Stimulated activated naive CD8-positive, alpha-beta T cell treated with anti-CD3 and anti-CD28 coated beads, Interleukin-15, amount 100 ng/mL, for 72 hours (primary cell): ENCODE measurements around the gene TPSAB1.

ENCODE experiments used
- ATAC-seq: fragments of 150-1000 bp; cut with Tn5 transposase; 2 replicates; pipeline ENCODE4 v1.10.0; 2021; ENCODE audit warnings: mild to moderate bottlenecking, moderate library complexity
- DNase-seq, 2 donors: peaks; one replicate each; pipeline ENCODE4 v3.0.0; 2021 to 2022
- H3K27ac Mint-ChIP-seq, 2 donors: one replicate each; pipeline ENCODE4 v1.8.0; 2022; ENCODE audit warnings: mild to moderate bottlenecking in 2 of 2, mixed read lengths in 2 of 2, moderate library complexity in 2 of 2
- H3K27me3 Mint-ChIP-seq: one replicate; pipeline ENCODE4 v1.8.0; 2022; ENCODE audit warnings: mixed read lengths
- H3K4me1 Mint-ChIP-seq: one replicate; pipeline ENCODE4 v1.8.0; 2022; ENCODE audit warnings: mild to moderate bottlenecking, mixed read lengths
- H3K4me3 Mint-ChIP-seq, 2 donors: one replicate each; pipeline ENCODE4 v1.8.0; 2022; ENCODE audit warnings: mild to moderate bottlenecking in 2 of 2, mixed read lengths in 2 of 2, moderate library complexity in 1 of 2
- H3K9me3 Mint-ChIP-seq, 2 donors: one replicate each; pipeline ENCODE4 v1.8.0; 2022; ENCODE audit warnings: mixed read lengths in 2 of 2

TPSAB1 gene

GRCh38 chr16:1202274-1202673 lies 38.2 kb upstream of the TPSAB1 start:
- Mint-ChIP-seq H3K9me3 (peaks cover 0 to 5% of the 10 kb centered on the region in 2 donors), H3K4me1 (peaks cover 3% of the 10 kb centered on the region), H3K4me3 (no peak overlapping the region), H3K27me3 (no peaks in the 10 kb centered on the region), H3K27ac (no peak overlapping the region)
- DNase-seq, result no peak
- no peak for ATAC-seq

DNA sequence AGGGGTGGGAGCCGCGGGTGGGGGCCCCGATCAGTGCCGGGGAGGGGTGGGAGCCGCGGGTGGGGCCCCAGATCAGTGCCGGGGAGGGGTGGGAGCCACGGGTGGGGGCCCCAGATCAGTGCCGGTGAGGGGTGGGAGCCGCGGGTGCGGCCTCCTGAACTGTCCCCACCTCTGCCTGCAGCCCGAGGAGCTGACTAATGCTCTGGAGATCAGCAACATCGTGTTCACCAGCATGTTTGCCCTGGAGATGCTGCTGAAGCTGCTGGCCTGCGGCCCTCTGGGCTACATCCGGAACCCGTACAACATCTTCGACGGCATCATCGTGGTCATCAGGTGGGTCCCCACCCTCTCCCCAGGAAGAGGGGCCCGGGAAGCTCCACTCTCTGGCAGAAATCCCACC lies 35.6 kb upstream of the TPSAB1 start:
- no peaks in the 10 kb centered on the region for H3K27me3 Mint-ChIP-seq
- H3K4me3 Mint-ChIP-seq, result no peak overlapping the region
- H3K4me1 Mint-ChIP-seq, result peaks cover 7% of the 10 kb centered on the region
- DNase-seq (no peak), ATAC-seq (no peak)
- no peak overlapping the region for H3K27ac Mint-ChIP-seq
- H3K9me3 Mint-ChIP-seq, result peaks cover 0 to under 1% of the 10 kb centered on the region in 2 donors

- H3K9me3 Mint-ChIP-seq, result no peaks in the 10 kb centered on the region
- peaks cover 7% of the 10 kb centered on the region for H3K4me1 Mint-ChIP-seq
- DNase-seq, result no peak
- no peak for ATAC-seq
- no peaks in the 10 kb centered on the region for H3K27me3 Mint-ChIP-seq
- no peak overlapping the region for H3K27ac Mint-ChIP-seq
- no peak overlapping the region for H3K4me3 Mint-ChIP-seq
Measured at GRCh38 chr16:1206326-1206725, 34.2 kb upstream of the TPSAB1 start.

DNA sequence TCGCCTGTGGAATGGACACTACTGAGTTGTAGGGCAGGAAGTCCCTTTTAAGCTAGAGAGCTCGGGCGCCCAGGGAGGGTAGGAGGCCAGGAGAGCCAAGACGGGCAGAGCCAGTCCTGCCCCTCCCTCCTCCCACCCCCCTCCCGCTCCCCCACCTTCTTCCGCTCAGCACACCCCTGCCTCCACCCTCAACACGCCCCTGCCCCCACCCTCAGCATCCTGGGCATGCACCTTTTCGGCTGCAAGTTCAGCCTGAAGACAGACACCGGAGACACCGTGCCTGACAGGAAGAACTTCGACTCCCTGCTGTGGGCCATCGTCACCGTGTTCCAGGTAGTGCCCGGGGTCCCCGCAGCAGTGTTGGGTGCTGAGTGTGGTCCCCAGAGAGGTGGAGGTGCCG lies 33.7 kb upstream of the TPSAB1 start:
- Mint-ChIP-seq H3K27ac (no peak overlapping the region), H3K9me3 (no peaks in the 10 kb centered on the region), H3K4me1 (peaks cover 7% of the 10 kb centered on the region), H3K4me3 (peak overlapping the region in 1 of 2 donors; percentile 22), H3K27me3 (no peaks in the 10 kb centered on the region)
- DNase-seq (no peak), ATAC-seq (no peak)

DNA sequence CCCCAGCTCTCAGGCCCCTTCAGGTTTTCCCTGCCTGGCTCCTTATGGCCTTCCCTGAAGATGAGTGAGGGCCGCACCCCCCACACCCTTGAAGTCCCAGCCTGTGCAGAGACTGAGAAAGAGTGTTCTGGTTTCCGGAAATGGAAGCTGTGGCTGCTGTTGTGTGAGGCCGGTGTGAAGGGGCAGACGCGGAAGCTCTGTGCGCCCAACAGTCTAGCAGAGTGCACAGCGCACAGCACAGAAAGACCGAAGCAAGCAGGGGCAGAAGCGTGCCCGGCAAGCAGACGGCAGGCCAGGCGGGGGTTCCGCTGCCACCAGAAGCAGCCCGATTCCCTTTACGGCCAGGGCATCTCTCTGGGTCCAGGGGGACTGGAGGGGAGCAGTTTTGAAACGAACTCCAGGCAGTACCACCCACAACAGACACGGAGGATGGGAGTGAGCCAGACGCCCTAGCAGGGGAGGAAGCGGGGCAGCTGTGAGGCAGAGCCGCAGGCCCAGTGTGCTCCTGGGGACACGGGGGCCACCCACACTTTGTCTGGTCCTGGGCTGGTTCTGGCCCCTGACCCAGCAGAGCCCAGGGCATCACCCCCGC lies 32.2 kb upstream of the TPSAB1 start:
- H3K27ac Mint-ChIP-seq, result peak overlapping the region; percentile 13 to 89
- H3K4me1 Mint-ChIP-seq, result peaks cover 7% of the 10 kb centered on the region
- H3K27me3 Mint-ChIP-seq, result no peaks in the 10 kb centered on the region
- H3K4me3 Mint-ChIP-seq, result peak overlapping the region; percentile 60 to 71
- no peaks in the 10 kb centered on the region for H3K9me3 Mint-ChIP-seq
- DNase-seq, result no peak
- ATAC-seq, result peak; percentile 53

DNA sequence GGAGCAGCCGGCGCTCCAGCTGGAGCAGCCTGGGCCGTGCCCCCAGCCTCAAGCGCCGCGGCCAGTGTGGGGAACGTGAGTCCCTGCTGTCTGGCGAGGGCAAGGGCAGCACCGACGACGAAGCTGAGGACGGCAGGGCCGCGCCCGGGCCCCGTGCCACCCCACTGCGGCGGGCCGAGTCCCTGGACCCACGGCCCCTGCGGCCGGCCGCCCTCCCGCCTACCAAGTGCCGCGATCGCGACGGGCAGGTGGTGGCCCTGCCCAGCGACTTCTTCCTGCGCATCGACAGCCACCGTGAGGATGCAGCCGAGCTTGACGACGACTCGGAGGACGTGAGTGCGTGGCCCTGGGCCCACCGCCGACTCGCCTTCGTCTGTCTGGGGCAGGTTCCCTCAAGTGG lies 31.4 kb upstream of the TPSAB1 start:
- no peak for ATAC-seq
- Mint-ChIP-seq H3K27ac (no peak overlapping the region), H3K9me3 (no peaks in the 10 kb centered on the region), H3K4me1 (peaks cover 7% of the 10 kb centered on the region), H3K4me3 (no peak overlapping the region), H3K27me3 (no peaks in the 10 kb centered on the region)
- no peak for DNase-seq

GRCh38 chr16:1210461-1210860 lies 30.0 kb upstream of the TPSAB1 start:
- no peaks in the 10 kb centered on the region for H3K27me3 Mint-ChIP-seq
- no peak overlapping the region for H3K27ac Mint-ChIP-seq
- no peaks in the 10 kb centered on the region for H3K9me3 Mint-ChIP-seq
- ATAC-seq (no peak), DNase-seq (no peak)
- H3K4me3 Mint-ChIP-seq, result no peak overlapping the region
- peaks cover 7% of the 10 kb centered on the region for H3K4me1 Mint-ChIP-seq

DNA sequence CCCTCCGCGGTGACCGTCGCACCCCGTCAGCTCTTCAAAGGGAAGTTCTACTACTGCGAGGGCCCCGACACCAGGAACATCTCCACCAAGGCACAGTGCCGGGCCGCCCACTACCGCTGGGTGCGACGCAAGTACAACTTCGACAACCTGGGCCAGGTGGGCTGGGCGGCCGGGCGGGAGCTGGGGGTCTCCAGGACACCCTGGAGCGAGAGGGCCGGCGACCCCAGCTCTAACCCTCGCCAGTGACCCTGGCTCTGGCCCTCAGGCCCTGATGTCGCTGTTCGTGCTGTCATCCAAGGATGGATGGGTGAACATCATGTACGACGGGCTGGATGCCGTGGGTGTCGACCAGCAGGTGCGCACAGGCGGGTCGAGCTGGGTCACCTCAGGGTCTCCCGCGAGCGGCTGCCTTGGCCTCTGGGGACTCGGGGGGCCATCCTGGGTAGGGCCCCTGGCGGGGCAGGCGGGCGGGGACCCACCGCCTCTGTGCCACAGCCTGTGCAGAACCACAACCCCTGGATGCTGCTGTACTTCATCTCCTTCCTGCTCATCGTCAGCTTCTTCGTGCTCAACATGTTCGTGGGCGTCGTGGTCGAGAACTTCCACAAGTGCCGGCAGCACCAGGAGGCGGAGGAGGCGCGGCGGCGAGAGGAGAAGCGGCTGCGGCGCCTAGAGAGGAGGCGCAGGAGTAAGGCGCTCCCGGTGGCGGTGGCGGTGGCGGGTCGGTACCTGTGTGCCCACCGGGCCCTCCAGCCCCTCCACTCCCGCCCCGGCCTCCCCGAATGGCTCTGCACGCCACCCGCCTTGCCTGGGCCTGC lies 28.8 kb upstream of the TPSAB1 start:
- ATAC-seq (peak; percentile 7), DNase-seq (no peak)
- H3K4me1 Mint-ChIP-seq, result peaks cover 7% of the 10 kb centered on the region
- no peak overlapping the region for H3K4me3 Mint-ChIP-seq
- H3K27ac Mint-ChIP-seq, result no peak overlapping the region
- H3K27me3 Mint-ChIP-seq, result no peaks in the 10 kb centered on the region
- H3K9me3 Mint-ChIP-seq, result no peaks in the 10 kb centered on the region

DNA sequence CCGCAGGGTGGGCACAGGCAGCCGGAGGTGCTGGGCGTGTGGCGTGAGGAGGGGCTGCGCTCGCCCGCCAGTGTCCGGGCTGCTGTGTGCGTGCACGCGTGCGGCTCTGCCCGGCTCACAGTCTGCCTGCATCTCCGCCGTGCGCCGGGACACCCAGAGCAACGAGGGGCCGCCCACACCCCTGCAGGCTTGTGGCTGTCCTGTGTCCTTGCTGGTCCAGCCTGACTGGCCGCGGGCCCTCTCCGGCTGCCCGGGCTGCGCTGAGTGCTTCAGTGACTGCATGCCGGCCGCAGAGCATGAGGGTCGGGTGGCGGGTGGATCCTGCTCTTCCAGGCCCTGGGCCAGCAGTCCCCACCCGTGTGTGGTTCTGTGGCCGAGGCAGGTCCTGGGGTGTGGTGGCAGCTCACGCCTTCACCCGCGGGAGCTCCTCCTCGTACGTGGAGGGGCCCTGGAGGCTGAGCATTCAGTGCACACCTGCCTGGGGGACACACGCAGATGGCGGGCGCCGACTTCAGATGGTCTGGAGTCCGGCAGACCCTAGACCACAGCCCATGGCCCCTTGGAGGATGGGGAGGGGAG lies 27.8 kb upstream of the TPSAB1 start:
- Mint-ChIP-seq H3K4me1 (peaks cover 7% of the 10 kb centered on the region), H3K27ac (no peak overlapping the region), H3K4me3 (no peak overlapping the region), H3K27me3 (no peaks in the 10 kb centered on the region), H3K9me3 (no peaks in the 10 kb centered on the region)
- ATAC-seq (no peak), DNase-seq (no peak)

DNA sequence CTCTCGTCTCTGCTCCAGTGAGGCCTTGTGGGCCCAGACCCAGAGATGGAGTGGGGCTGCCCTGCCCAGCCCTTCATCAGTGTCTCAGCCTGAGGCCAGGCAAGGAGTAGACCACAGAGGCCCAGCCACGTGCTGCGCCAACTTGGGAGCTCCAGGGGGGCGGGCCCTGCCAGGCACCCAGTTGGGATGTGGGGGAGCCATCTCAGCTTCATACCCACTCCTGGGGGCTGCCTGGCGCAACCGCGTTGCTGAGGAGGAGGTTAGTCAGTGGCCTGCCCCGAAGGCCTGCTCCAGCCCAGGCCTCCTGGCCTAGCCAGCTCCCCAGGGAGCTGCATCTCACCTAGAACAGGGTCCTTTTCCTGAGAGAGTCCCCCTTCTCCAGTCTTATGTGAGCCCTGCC lies 27.3 kb upstream of the TPSAB1 start:
- Mint-ChIP-seq H3K4me1 (peaks cover 3% of the 10 kb centered on the region), H3K4me3 (no peak overlapping the region), H3K9me3 (no peaks in the 10 kb centered on the region), H3K27me3 (no peaks in the 10 kb centered on the region), H3K27ac (peak overlapping the region in 1 of 2 donors; percentile 48)
- DNase-seq, result no peak
- no peak for ATAC-seq

DNA sequence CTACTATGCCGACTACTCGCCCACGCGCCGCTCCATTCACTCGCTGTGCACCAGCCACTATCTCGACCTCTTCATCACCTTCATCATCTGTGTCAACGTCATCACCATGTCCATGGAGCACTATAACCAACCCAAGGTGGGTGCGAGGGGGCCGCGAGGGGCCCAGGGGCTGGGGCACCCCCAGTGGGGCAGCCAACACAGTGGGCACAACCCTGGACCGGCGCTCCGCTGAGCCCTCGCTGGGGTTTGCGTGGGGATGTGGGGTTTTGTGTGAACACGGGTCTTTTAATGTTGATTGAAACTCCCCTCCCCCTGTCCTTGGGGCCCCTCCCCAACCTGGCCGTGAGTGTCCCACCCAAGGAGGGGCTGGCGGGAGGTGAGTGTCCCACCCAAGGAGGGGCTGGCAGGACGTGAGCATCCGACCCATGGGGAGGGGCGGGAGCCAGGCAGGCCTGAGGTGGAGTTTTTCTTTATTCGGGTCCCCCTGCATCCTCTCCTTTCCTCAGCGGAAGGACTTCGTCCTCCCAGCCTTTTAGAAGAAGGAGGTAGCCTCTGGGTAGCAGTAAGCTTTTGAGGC lies 26.6 kb upstream of the TPSAB1 start:
- H3K27ac Mint-ChIP-seq, result peak overlapping the region in 1 of 2 donors; percentile 48
- no peaks in the 10 kb centered on the region for H3K27me3 Mint-ChIP-seq
- H3K9me3 Mint-ChIP-seq, result no peaks in the 10 kb centered on the region
- ATAC-seq (no peak), DNase-seq (no peak)
- H3K4me1 Mint-ChIP-seq, result no peaks in the 10 kb centered on the region
- no peak overlapping the region for H3K4me3 Mint-ChIP-seq

- H3K4me3 Mint-ChIP-seq, result no peak overlapping the region
- no peaks in the 10 kb centered on the region for H3K9me3 Mint-ChIP-seq
- no peaks in the 10 kb centered on the region for H3K4me1 Mint-ChIP-seq
- ATAC-seq (no peak), DNase-seq (no peak)
- no peaks in the 10 kb centered on the region for H3K27me3 Mint-ChIP-seq
- H3K27ac Mint-ChIP-seq, result peak overlapping the region in 1 of 2 donors; percentile 68
Measured at GRCh38 chr16:1214719-1215118, 25.8 kb upstream of the TPSAB1 start.

GRCh38 chr16:1215574-1216295 lies 24.8 kb upstream of the TPSAB1 start:
- no peak for ATAC-seq
- H3K4me3 Mint-ChIP-seq, result no peak overlapping the region
- DNase-seq, result no peak
- H3K27ac Mint-ChIP-seq, result no peak overlapping the region
- no peaks in the 10 kb centered on the region for H3K4me1 Mint-ChIP-seq
- H3K27me3 Mint-ChIP-seq, result no peaks in the 10 kb centered on the region
- no peaks in the 10 kb centered on the region for H3K9me3 Mint-ChIP-seq

GRCh38 chr16:1216296-1216619 lies 24.2 kb upstream of the TPSAB1 start:
- ATAC-seq (no peak), DNase-seq (no peak)
- no peak overlapping the region for H3K4me3 Mint-ChIP-seq
- H3K9me3 Mint-ChIP-seq, result no peaks in the 10 kb centered on the region
- no peaks in the 10 kb centered on the region for H3K27me3 Mint-ChIP-seq
- no peak overlapping the region for H3K27ac Mint-ChIP-seq
- H3K4me1 Mint-ChIP-seq, result no peaks in the 10 kb centered on the region

- H3K9me3 Mint-ChIP-seq, result no peaks in the 10 kb centered on the region
- no peaks in the 10 kb centered on the region for H3K4me1 Mint-ChIP-seq
- H3K4me3 Mint-ChIP-seq, result no peak overlapping the region
- no peaks in the 10 kb centered on the region for H3K27me3 Mint-ChIP-seq
- no peak for ATAC-seq
- DNase-seq, result no peak
- no peak overlapping the region for H3K27ac Mint-ChIP-seq
Measured at GRCh38 chr16:1216681-1217400, 23.7 kb upstream of the TPSAB1 start.
